ENCODE measurements around the gene NUP188. TPM values are rescaled to one million over a fixed set of nuclear protein-coding genes. Genes with fewer than 3 reads are reported as not detected.

Gene NUP188
- polyA plus RNA-seq, 1 donor (not counting 4 experiments of a cell fraction or from before 2014, with no cell fraction given), result 31.1 TPM

GRCh38 chr9:129030191-129030590 is 82.7 kb downstream of the NUP188 start:
- Histone ChIP-seq H3K4me1 (ENCODE audit: control insufficient read depth, extremely low read depth, insufficient read depth, low read length) (peaks cover 28% of the 10 kb centered on the region), H3K36me3 (ENCODE audit: control insufficient read depth in 2 of 2, extremely low read depth in 1 of 2, insufficient read depth in 2 of 2, low read length in 2 of 2) (no peaks in the 10 kb centered on the region), H2AFZ (ENCODE audit: control insufficient read depth, low read length) (no peak overlapping the region), H3K9me3 (ENCODE audit: control insufficient read depth, low read depth, low read length) (no peaks in the 10 kb centered on the region), H3K4me3 (ENCODE audit: control insufficient read depth in 2 of 3, extremely low read depth in 1 of 3, insufficient read depth in 2 of 3, low read depth in 1 of 3, low read length in 3 of 3) (no peak overlapping the region), H3K9ac (ENCODE audit: control insufficient read depth, extremely low read depth, insufficient read depth, low read length) (no peak overlapping the region), H3K27ac (ENCODE audit: control insufficient read depth, insufficient read depth, low read length) (no peak overlapping the region), H3K79me2 (ENCODE audit: control insufficient read depth, insufficient read depth, low read length) (peaks cover 16% of the 10 kb centered on the region), H4K20me1 (ENCODE audit: control insufficient read depth, extremely low read depth, insufficient read depth, low read length) (no peaks in the 10 kb centered on the region), H3K9me1 (ENCODE audit: control insufficient read depth, extremely low read depth, insufficient read depth, low read length) (peaks cover 6% of the 10 kb centered on the region), H3K27me3 (ENCODE audit: control insufficient read depth, extremely low read depth, insufficient read depth, low read length) (no peaks in the 10 kb centered on the region), H3K4me2 (ENCODE audit: control insufficient read depth, extremely low read depth, insufficient read depth, low read depth, low read length) (peak overlapping the region; percentile 42)
- TF ChIP-seq EZH2 (IDR thresholded peaks at IDR 0.05; ENCODE audit: low read length), result no peak
- no peak for TF ChIP-seq CTCF (optimal IDR thresholded peaks at IDR 0.05 in 1 of 3, IDR thresholded peaks at IDR 0.05 in 1 of 3, conservative IDR thresholded peaks at IDR 0.05 in 1 of 3; ENCODE audit: extremely low read depth in 1 of 3, insufficient read depth in 2 of 3, low read length in 3 of 3)
- FAIRE-seq (no peak), DNase-seq (ENCODE audit: low read depth, low spot score) (no peak)
- dilution Hi-C loops (cut with MboI; ENCODE audit: extremely low pct_ligation_motif_present, low sequenced_read_pairs), result no loop called here

GRCh38 chr9:129031514-129031913 is 84.0 kb downstream of the NUP188 start:
- H3K27me3 ChIP-seq (ENCODE audit: control insufficient read depth, extremely low read depth, insufficient read depth, low read length), result no peaks in the 10 kb centered on the region
- no peak for TF ChIP-seq CTCF (optimal IDR thresholded peaks at IDR 0.05 in 1 of 3, IDR thresholded peaks at IDR 0.05 in 1 of 3, conservative IDR thresholded peaks at IDR 0.05 in 1 of 3; ENCODE audit: extremely low read depth in 1 of 3, insufficient read depth in 2 of 3, low read length in 3 of 3)
- TF ChIP-seq EZH2 (IDR thresholded peaks at IDR 0.05; ENCODE audit: low read length), result no peak

More at GRCh38 chr9:129031514-129031913, 84.0 kb downstream of the NUP188 start:
- Histone ChIP-seq H3K4me1 (ENCODE audit: control insufficient read depth, extremely low read depth, insufficient read depth, low read length) (peaks cover 27% of the 10 kb centered on the region), H2AFZ (ENCODE audit: control insufficient read depth, low read length) (no peak overlapping the region), H3K9me3 (ENCODE audit: control insufficient read depth, low read depth, low read length) (no peaks in the 10 kb centered on the region), H3K9me1 (ENCODE audit: control insufficient read depth, extremely low read depth, insufficient read depth, low read length) (peaks cover 4% of the 10 kb centered on the region), H3K27ac (ENCODE audit: control insufficient read depth, insufficient read depth, low read length) (no peak overlapping the region), H3K4me3 (ENCODE audit: control insufficient read depth in 2 of 3, extremely low read depth in 1 of 3, insufficient read depth in 2 of 3, low read depth in 1 of 3, low read length in 3 of 3) (no peak overlapping the region), H3K79me2 (ENCODE audit: control insufficient read depth, insufficient read depth, low read length) (peaks cover 10% of the 10 kb centered on the region), H3K9ac (ENCODE audit: control insufficient read depth, extremely low read depth, insufficient read depth, low read length) (no peak overlapping the region), H4K20me1 (ENCODE audit: control insufficient read depth, extremely low read depth, insufficient read depth, low read length) (no peaks in the 10 kb centered on the region), H3K36me3 (ENCODE audit: control insufficient read depth in 2 of 2, extremely low read depth in 1 of 2, insufficient read depth in 2 of 2, low read length in 2 of 2) (no peaks in the 10 kb centered on the region), H3K4me2 (ENCODE audit: control insufficient read depth, extremely low read depth, insufficient read depth, low read depth, low read length) (no peak overlapping the region)
- DNase-seq (ENCODE audit: low read depth, low spot score), result no peak
- FAIRE-seq, result no peak
- dilution Hi-C loops (cut with MboI; ENCODE audit: extremely low pct_ligation_motif_present, low sequenced_read_pairs), result no loop called here
